Caco-2 (cell line): ENCODE results near the gene FOXO1. TPM values are rescaled to one million over a fixed set of nuclear protein-coding genes. Genes with fewer than 3 reads are reported as not detected.

Experiments
- BruUV-seq: library from RNA; stranded (reverse); fragments of 400-500 nt; replicated peaks from 2 replicates; lab custom pipeline; 2021; lab: Mats Ljungman, UMichigan
- CTCF ChIA-PET: fragments of 300-600 bp; sonication (Branson Sonifier 250); formaldehyde crosslinking; loops from one replicate; lab custom pipeline; 2022; ENCODE audit warnings: antibody characterized with exemption; lab: Charles Lee
- POLR2A ChIA-PET: fragments of 300-600 bp; sonication (Branson Sonifier 250); formaldehyde crosslinking; loops from one replicate; lab custom pipeline; 2022; ENCODE audit warnings: antibody characterized with exemption; lab: Charles Lee
- DNase-seq, 2 experiments: peaks; one replicate each; pipeline versions ENCODE4 v3.0.0 to v3.0.0-alpha.2; 2020 to 2022
- H3K27me3 ChIP-seq: replicated peaks from 2 replicates; pipeline ENCODE4 v1.6.0; 2011; ENCODE audit warnings: low read length; ENCODE audit not compliant: control insufficient read depth, insufficient read depth
- H3K36me3 ChIP-seq: 2 replicates; pipeline ENCODE4 v1.5.1; 2011; ENCODE audit warnings: low read length; ENCODE audit not compliant: control insufficient read depth, insufficient read depth
- H3K4me1 ChIP-seq: fragments of 250-450 bp; sonication (Bioruptor Pico); 2 replicates; pipeline ENCODE4 v1.5.1; 2020; ENCODE audit warnings: mild to moderate bottlenecking
- H3K4me3 ChIP-seq: 2 replicates; pipeline ENCODE4 v1.5.1; 2011; ENCODE audit warnings: low read depth, mild to moderate bottlenecking, control low read depth, low read length
- H3K9me3 ChIP-seq: fragments of 250-450 bp; sonication (Bioruptor Pico); 2 replicates; pipeline ENCODE4 v1.5.1; 2020; ENCODE audit warnings: mild to moderate bottlenecking, moderate library complexity
- H3K27ac Mint-ChIP-seq: one replicate; pipeline ENCODE4 v1.8.0; 2022; ENCODE audit warnings: mixed read lengths; ENCODE audit not compliant: unreplicated experiment
- H3K27me3 Mint-ChIP-seq: one replicate; pipeline ENCODE4 v1.8.0; 2022; ENCODE audit warnings: mixed read lengths; ENCODE audit not compliant: insufficient read depth, unreplicated experiment
- H3K36me3 Mint-ChIP-seq: one replicate; pipeline ENCODE4 v1.8.0; 2022; ENCODE audit warnings: mild to moderate bottlenecking, mixed read lengths; ENCODE audit not compliant: insufficient read depth, unreplicated experiment
- H3K4me1 Mint-ChIP-seq: one replicate; pipeline ENCODE4 v1.8.0; 2022; ENCODE audit warnings: low read depth, mixed read lengths; ENCODE audit not compliant: unreplicated experiment
- H3K4me3 Mint-ChIP-seq: one replicate; pipeline ENCODE4 v1.8.0; 2022; ENCODE audit warnings: mild to moderate bottlenecking, moderate library complexity, mixed read lengths; ENCODE audit not compliant: unreplicated experiment
- H3K9me3 Mint-ChIP-seq: one replicate; pipeline ENCODE4 v1.8.0; 2022; ENCODE audit warnings: mixed read lengths; ENCODE audit not compliant: unreplicated experiment
- intact Hi-C: fragments of 100-400 bp; cut with micrococcal nuclease; formaldehyde crosslinking; loops from one replicate; pipeline ENCODE4 v1.10.0; 2022; ENCODE audit not compliant: unreplicated experiment
- total RNA-seq: library from RNA; stranded (reverse); gene quantifications from 2 replicates; pipeline ENCODE4 v1.2.3, GENCODE V29; 2022
- TF ChIP-seq, protein P1 (sequence below), 2 experiments: fragments of 200-600 bp in 1 of 2; IDR thresholded peaks; 1 replicate in 1 of 2; 2 replicates in 1 of 2; pipeline versions ENCODE4 v1.5.1 to v1.8.0; 2011 to 2022; ENCODE audit warnings: antibody characterized with exemption in 1 of 2, control low read depth in 1 of 2, inconsistent platforms in 1 of 2, low read depth in 1 of 2, low read length in 1 of 2, mild to moderate bottlenecking in 1 of 2, moderate library complexity in 1 of 2; ENCODE audit not compliant: insufficient read depth in 1 of 2, severe bottlenecking in 1 of 2, unreplicated experiment in 1 of 2

FOXO1 gene
- total RNA-seq, 1 experiment from 2014 or later = 10.4 TPM

- intact Hi-C loops = loop anchor here (2.0 to 10.0 kb wide), 2 partner anchors 263 to 327 kb away; no protein-coding TSS in a partner anchor
- no peaks in the 10 kb centered on the region for H3K9me3 ChIP-seq
- ChIA-PET POLR2A (no interaction called here), CTCF (interaction anchor here (1.4 kb wide), 1 partner anchor 131 kb away, joined by 4 read pairs; no protein-coding TSS in a partner anchor)
- Mint-ChIP-seq H3K9me3 (no peaks in the 10 kb centered on the region), H3K27ac (no peak overlapping the region), H3K4me1 (peaks cover 15% of the 10 kb centered on the region), H3K36me3 (peaks cover 16% of the 10 kb centered on the region), H3K27me3 (no peaks in the 10 kb centered on the region), H3K4me3 (peak overlapping the region; percentile 92)
- no peaks in the 10 kb centered on the region for H3K27me3 ChIP-seq
- peaks cover 2% of the 10 kb centered on the region; the same call in 1 of the 2 replicates for H3K4me1 ChIP-seq
- no peaks in the 10 kb centered on the region for H3K36me3 ChIP-seq
- BruUV-seq = no TSS peak
- peak overlapping the region; percentile 63 for H3K4me3 ChIP-seq
- TF ChIP-seq, protein P1, sequence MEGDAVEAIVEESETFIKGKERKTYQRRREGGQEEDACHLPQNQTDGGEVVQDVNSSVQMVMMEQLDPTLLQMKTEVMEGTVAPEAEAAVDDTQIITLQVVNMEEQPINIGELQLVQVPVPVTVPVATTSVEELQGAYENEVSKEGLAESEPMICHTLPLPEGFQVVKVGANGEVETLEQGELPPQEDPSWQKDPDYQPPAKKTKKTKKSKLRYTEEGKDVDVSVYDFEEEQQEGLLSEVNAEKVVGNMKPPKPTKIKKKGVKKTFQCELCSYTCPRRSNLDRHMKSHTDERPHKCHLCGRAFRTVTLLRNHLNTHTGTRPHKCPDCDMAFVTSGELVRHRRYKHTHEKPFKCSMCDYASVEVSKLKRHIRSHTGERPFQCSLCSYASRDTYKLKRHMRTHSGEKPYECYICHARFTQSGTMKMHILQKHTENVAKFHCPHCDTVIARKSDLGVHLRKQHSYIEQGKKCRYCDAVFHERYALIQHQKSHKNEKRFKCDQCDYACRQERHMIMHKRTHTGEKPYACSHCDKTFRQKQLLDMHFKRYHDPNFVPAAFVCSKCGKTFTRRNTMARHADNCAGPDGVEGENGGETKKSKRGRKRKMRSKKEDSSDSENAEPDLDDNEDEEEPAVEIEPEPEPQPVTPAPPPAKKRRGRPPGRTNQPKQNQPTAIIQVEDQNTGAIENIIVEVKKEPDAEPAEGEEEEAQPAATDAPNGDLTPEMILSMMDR (IDR thresholded peaks at IDR 0.05; ENCODE audit: insufficient read depth in 1 of 2, low read depth in 1 of 2, low read length in 1 of 2, severe bottlenecking in 1 of 2, unreplicated experiment in 1 of 2) = no peak
- no peak for DNase-seq
Observed at GRCh38 chr13:40667622-40667978, 1.2 kb upstream of the FOXO1 start.

- H3K4me3 ChIP-seq = peak overlapping the region; percentile 63
- CTCF ChIA-PET = no interaction called here
- intact Hi-C loops = loop anchor here (2.0 to 10.0 kb wide), 2 partner anchors 262 to 326 kb away; no protein-coding TSS in a partner anchor
- peak; percentile 25 to 69 for DNase-seq
- H3K4me3 Mint-ChIP-seq = peak overlapping the region; percentile 92
- H3K36me3 Mint-ChIP-seq = peaks cover 16% of the 10 kb centered on the region
- no TSS peak for BruUV-seq
- POLR2A ChIA-PET = no interaction called here
- no peaks in the 10 kb centered on the region for H3K36me3 ChIP-seq
- no peaks in the 10 kb centered on the region for H3K27me3 Mint-ChIP-seq
- no peaks in the 10 kb centered on the region for H3K9me3 Mint-ChIP-seq
- TF ChIP-seq, protein P1 (IDR thresholded peaks at IDR 0.05; ENCODE audit: insufficient read depth in 1 of 2, low read depth in 1 of 2, low read length in 1 of 2, severe bottlenecking in 1 of 2, unreplicated experiment in 1 of 2) = no peak
- H3K4me1 ChIP-seq = peaks cover 7% of the 10 kb centered on the region; the same call in 1 of the 2 replicates
- no peaks in the 10 kb centered on the region for H3K9me3 ChIP-seq
- H3K27ac Mint-ChIP-seq = no peak overlapping the region
- H3K27me3 ChIP-seq = no peaks in the 10 kb centered on the region
- H3K4me1 Mint-ChIP-seq = peaks cover 9% of the 10 kb centered on the region
Observed at GRCh38 chr13:40666933-40667621, 636 bp upstream of the FOXO1 start.

DNA sequence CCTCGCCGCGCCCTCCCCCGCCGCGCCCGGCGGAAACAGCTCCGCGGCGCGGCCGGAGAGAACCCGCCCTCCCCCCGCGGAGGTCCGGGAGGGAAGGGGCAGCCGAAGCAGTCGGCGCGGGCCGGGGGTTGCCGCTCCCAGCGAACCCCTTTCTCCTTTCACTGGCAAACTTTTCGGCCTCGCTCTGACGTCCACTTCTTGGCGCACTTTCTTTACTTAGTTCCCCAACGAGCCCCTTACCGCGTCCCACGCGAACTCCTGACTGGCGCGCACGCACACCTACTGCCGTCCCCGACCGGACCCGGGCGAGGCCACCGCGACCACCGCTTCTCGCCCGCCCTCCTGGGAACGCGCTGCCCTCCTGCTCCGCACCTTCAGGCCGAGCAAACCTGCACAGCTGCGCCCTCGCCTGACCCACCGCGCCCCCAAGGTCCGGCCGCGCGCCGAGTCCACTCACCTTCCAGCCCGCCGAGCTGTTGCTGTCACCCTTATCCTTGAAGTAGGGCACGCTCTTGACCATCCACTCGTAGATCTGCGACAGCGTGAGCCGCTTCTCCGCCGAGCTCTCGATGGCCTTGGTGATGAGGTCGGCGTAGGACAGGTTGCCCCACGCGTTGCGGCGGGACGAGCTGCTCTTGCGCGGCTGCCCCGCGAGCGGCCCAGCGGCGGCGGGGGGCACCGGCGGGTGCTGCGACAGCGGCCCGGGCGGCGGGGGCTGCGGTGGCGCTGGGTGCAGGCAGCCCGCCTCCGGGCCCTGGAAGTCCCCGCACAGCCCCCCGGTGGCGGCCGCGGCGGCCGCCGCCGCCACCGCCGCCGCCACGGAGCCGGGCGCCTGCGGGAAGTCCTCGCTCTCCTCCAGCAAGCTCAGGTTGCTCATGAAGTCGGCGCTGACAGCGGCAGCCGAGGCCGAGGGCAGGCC lies 1.1 kb downstream of the FOXO1 start:
- CTCF ChIA-PET = interaction anchor here (0.6 to 1.1 kb wide), 4 partner anchors 129 to 596 kb away, joined by 3 to 5 read pairs (median 3); no protein-coding TSS in a partner anchor

More for the DNA sequence above, 1.1 kb downstream of the FOXO1 start:
- H3K4me1 ChIP-seq = peaks cover 7% of the 10 kb centered on the region; the same call in 1 of the 2 replicates
- TSS peak; percentile 53 for BruUV-seq
- no peaks in the 10 kb centered on the region for H3K36me3 ChIP-seq
- Mint-ChIP-seq H3K9me3 (no peaks in the 10 kb centered on the region), H3K4me1 (peaks cover 7% of the 10 kb centered on the region), H3K27me3 (no peaks in the 10 kb centered on the region), H3K36me3 (peaks cover 16% of the 10 kb centered on the region), H3K27ac (peak overlapping the region; percentile 57), H3K4me3 (peak overlapping the region; percentile 92)
- no peaks in the 10 kb centered on the region for H3K27me3 ChIP-seq
- H3K4me3 ChIP-seq = peak overlapping the region; percentile 63
- POLR2A ChIA-PET = interaction anchor here (0.6 to 0.8 kb wide), 5 partner anchors 11 to 263 kb away, joined by 3 to 8 read pairs (median 6); no protein-coding TSS in a partner anchor
- intact Hi-C loops = loop anchor here (2.0 to 10.0 kb wide), 5 partner anchors 71 to 325 kb away; no protein-coding TSS in a partner anchor
- no peaks in the 10 kb centered on the region for H3K9me3 ChIP-seq
- DNase-seq = peak; percentile 59 to 69
- TF ChIP-seq, protein P1 (IDR thresholded peaks at IDR 0.05; ENCODE audit: insufficient read depth in 1 of 2, low read depth in 1 of 2, low read length in 1 of 2, severe bottlenecking in 1 of 2, unreplicated experiment in 1 of 2) = no peak
